ENCODE data around the gene EPB42.

EPB42 gene

DNA sequence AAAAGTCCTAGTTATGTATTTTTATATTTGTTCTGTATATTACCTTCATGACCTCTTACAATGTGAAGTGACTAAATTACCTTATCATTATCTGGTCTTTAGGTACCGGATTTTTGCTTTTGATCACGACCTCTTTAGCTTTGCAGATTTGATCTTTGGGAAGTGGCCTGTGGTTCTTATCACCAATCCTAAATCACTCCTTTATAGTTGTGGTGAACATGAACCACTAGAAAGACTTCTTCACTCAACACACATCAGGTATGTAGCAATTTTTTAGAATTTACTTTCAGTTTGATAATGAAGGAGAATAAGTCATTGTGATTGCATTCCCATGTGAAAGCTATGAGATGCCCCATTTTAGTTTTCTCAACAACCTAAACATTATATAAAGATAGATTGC is 69.1 kb downstream of the EPB42 start:
- Histone ChIP-seq H3K36me3 (replicated peaks; ENCODE audit: low read depth, low read length) (peaks cover 51% of the 10 kb centered on the region), H3K9me3 (ENCODE audit: insufficient read depth, low read length) (no peaks in the 10 kb centered on the region), H4K20me1 (ENCODE audit: insufficient read depth, low read length) (no peaks in the 10 kb centered on the region), H3K4me1 (ENCODE audit: low read length) (no peaks in the 10 kb centered on the region), H3K9ac (ENCODE audit: low read length) (no peak overlapping the region), H2AFZ (ENCODE audit: low read depth, low read length) (no peak overlapping the region), H3K79me2 (ENCODE audit: low read length) (no peaks in the 10 kb centered on the region), H3K27ac (ENCODE audit: low read length) (no peak overlapping the region), H3K4me3 (ENCODE audit: low read length) (no peak overlapping the region), H3K4me2 (ENCODE audit: low read length) (no peak overlapping the region), H3K27me3 (ENCODE audit: low read depth, low read length) (no peaks in the 10 kb centered on the region)
- TF ChIP-seq, protein P1, sequence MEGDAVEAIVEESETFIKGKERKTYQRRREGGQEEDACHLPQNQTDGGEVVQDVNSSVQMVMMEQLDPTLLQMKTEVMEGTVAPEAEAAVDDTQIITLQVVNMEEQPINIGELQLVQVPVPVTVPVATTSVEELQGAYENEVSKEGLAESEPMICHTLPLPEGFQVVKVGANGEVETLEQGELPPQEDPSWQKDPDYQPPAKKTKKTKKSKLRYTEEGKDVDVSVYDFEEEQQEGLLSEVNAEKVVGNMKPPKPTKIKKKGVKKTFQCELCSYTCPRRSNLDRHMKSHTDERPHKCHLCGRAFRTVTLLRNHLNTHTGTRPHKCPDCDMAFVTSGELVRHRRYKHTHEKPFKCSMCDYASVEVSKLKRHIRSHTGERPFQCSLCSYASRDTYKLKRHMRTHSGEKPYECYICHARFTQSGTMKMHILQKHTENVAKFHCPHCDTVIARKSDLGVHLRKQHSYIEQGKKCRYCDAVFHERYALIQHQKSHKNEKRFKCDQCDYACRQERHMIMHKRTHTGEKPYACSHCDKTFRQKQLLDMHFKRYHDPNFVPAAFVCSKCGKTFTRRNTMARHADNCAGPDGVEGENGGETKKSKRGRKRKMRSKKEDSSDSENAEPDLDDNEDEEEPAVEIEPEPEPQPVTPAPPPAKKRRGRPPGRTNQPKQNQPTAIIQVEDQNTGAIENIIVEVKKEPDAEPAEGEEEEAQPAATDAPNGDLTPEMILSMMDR (IDR thresholded peaks at IDR 0.05; ENCODE audit: low read depth, low read length) = no peak
- no peak for TF ChIP-seq EZH2phosphoT487 (IDR thresholded peaks at IDR 0.05; ENCODE audit: low read depth)

DNA sequence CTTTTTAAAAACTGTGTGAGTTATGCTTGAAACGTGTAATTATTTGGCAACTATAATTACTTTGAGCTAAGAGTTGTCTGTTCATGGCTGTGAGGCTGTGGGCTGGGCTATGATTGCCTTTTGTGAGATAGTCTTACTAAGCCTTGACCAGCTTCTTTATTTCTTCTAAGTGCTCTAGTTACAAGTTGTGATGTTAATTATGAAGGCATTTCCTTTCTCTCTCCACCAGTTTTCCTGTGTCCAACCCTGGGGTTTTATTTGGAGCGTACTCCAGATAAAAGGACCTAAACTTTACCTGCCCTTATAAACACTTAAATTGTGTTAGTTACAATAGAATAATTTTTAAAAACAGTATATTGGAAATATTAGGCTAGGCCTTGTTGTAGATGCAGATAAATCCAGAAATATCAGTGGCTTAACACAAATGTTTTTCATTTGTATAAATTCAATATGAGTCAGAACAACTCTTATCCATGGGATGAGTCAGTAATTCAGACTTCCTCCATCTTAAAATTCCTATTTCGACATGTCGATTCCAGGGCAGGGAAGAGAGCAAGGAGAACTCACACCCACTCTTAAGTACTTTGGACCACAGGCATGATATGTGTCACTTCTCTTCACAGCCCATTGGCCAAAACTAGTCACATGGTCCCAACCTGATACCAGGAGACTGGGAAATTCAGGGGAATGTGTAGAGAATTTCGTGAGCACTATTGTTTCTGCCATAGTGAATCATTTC is 70.5 kb downstream of the EPB42 start:
- Histone ChIP-seq H3K79me2 (ENCODE audit: low read length) (no peaks in the 10 kb centered on the region), H3K36me3 (replicated peaks; ENCODE audit: low read depth, low read length) (peaks cover 54% of the 10 kb centered on the region), H3K4me1 (ENCODE audit: low read length) (no peaks in the 10 kb centered on the region), H3K27me3 (ENCODE audit: low read depth, low read length) (no peaks in the 10 kb centered on the region), H3K4me2 (ENCODE audit: low read length) (no peak overlapping the region), H3K4me3 (ENCODE audit: low read length) (no peak overlapping the region), H4K20me1 (ENCODE audit: insufficient read depth, low read length) (no peaks in the 10 kb centered on the region), H3K9me3 (ENCODE audit: insufficient read depth, low read length) (no peaks in the 10 kb centered on the region), H3K9ac (ENCODE audit: low read length) (no peak overlapping the region), H3K27ac (ENCODE audit: low read length) (no peak overlapping the region), H2AFZ (ENCODE audit: low read depth, low read length) (no peak overlapping the region)
- TF ChIP-seq EZH2phosphoT487 (IDR thresholded peaks at IDR 0.05; ENCODE audit: low read depth) = no peak
- TF ChIP-seq, protein P1 (IDR thresholded peaks at IDR 0.05; ENCODE audit: low read depth, low read length) = no peak

Data from OCI-LY3 (cell line).